H1 (cell line): ENCODE data around the gene ENTPD5. TPM values are rescaled to one million over a fixed set of nuclear protein-coding genes. Genes with fewer than 3 reads are reported as not detected.

Experiments used
- CTCF ChIA-PET: fragments of 300-600 bp; sonication (Branson Sonifier 250); formaldehyde crosslinking; loops from one replicate; lab custom pipeline; 2021; ENCODE audit not compliant: partially characterized antibody; lab: Charles Lee
- POLR2A ChIA-PET: fragments of 300-600 bp; sonication (Branson Sonifier 250); formaldehyde crosslinking; loops from one replicate; lab custom pipeline; 2021; ENCODE audit warnings: inconsistent platforms; ENCODE audit not compliant: partially characterized antibody; lab: Charles Lee
- DNase-seq, 2 experiments: peaks; one replicate each; pipeline versions ENCODE4 v3.0.0 to v3.0.0-alpha.2; 2010 to 2022; ENCODE audit warnings: low spot score in 2 of 2, low read depth in 1 of 2, mixed read lengths in 1 of 2
- FAIRE-seq: peaks from 2 replicates; lab custom pipeline; 2011; peaks lifted over from hg19 to GRCh38; lab: Jason Lieb, UNC
- H2AFZ ChIP-seq: 2 replicates; pipeline ENCODE4 v1.8.1; 2012; ENCODE audit warnings: low read length, inconsistent platforms
- H2AK5ac ChIP-seq: 2 replicates; pipeline ENCODE4 v1.6.1; 2013; ENCODE audit warnings: low read depth, low read length
- H2BK120ac ChIP-seq: replicated peaks from 2 replicates; pipeline ENCODE3; 2013; ENCODE audit warnings: low read depth, low read length, inconsistent platforms
- H2BK12ac ChIP-seq: 2 replicates; pipeline ENCODE4 v1.6.1; 2013; ENCODE audit warnings: low read depth, low read length
- H2BK15ac ChIP-seq: 2 replicates; pipeline ENCODE4 v1.6.1; 2013; ENCODE audit warnings: low read length
- H2BK20ac ChIP-seq: 2 replicates; pipeline ENCODE4 v1.6.1; 2013; ENCODE audit warnings: low read length
- H2BK5ac ChIP-seq: 2 replicates; pipeline ENCODE4 v1.6.1; 2013; ENCODE audit warnings: low read depth, low read length
- H3K14ac ChIP-seq: 2 replicates; pipeline ENCODE4 v1.6.1; 2013; ENCODE audit warnings: inconsistent platforms; ENCODE audit not compliant: insufficient read length
- H3K18ac ChIP-seq: 2 replicates; pipeline ENCODE4 v1.6.1; 2013; ENCODE audit warnings: low read length; ENCODE audit errors: extremely low read depth
- H3K23ac ChIP-seq: 2 replicates; pipeline ENCODE4 v1.6.1; 2013; ENCODE audit warnings: inconsistent platforms; ENCODE audit not compliant: insufficient read length
- H3K23me2 ChIP-seq: 2 replicates; pipeline ENCODE4 v1.6.1; 2013; ENCODE audit warnings: low read depth, low read length
- H3K27ac ChIP-seq: 2 replicates; pipeline ENCODE4 v1.6.1; 2011; ENCODE audit warnings: low read depth, low read length, inconsistent platforms
- H3K27me3 ChIP-seq, 4 experiments: replicated peaks in 1 of 4; 1 replicate in 1 of 4; 2 replicates in 3 of 4; pipeline versions ENCODE4 v1.6.1 to v1.8.1; 2011 to 2013; ENCODE audit warnings: low read length in 3 of 4, mild to moderate bottlenecking in 3 of 4, inconsistent platforms in 2 of 4, mixed read lengths in 2 of 4, moderate library complexity in 1 of 4; ENCODE audit not compliant: control insufficient read depth in 3 of 4, insufficient read depth in 3 of 4; ENCODE audit errors: extremely low read depth in 1 of 4
- H3K36me3 ChIP-seq, 4 experiments: 2 replicates each; pipeline versions ENCODE4 v1.6.1 to v1.8.1; 2011 to 2013; ENCODE audit warnings: mild to moderate bottlenecking in 4 of 4, low read length in 3 of 4, moderate library complexity in 2 of 4, control low read depth in 1 of 4, inconsistent platforms in 1 of 4; ENCODE audit not compliant: insufficient read depth in 4 of 4, control insufficient read depth in 2 of 4
- H3K4ac ChIP-seq: replicated peaks from 2 replicates; pipeline ENCODE3; 2013; ENCODE audit warnings: low read length, low read depth, mixed read lengths, inconsistent platforms; ENCODE audit not compliant: insufficient read length
- H3K4me1 ChIP-seq, 4 experiments: replicated peaks in 1 of 4; 1 replicate in 1 of 4; 2 replicates in 3 of 4; pipeline versions ENCODE4 v1.6.1 to v1.8.1; 2011 to 2013; ENCODE audit warnings: low read length in 3 of 4, inconsistent platforms in 2 of 4, mixed read lengths in 1 of 4; ENCODE audit not compliant: insufficient read depth in 4 of 4, control insufficient read depth in 3 of 4
- H3K4me2 ChIP-seq, 2 experiments: 2 replicates each; pipeline versions ENCODE4 v1.6.1 to v1.8.1; 2011 to 2013; ENCODE audit warnings: low read depth in 2 of 2, low read length in 2 of 2, control low read depth in 1 of 2, inconsistent platforms in 1 of 2, mild to moderate bottlenecking in 1 of 2; ENCODE audit not compliant: insufficient read depth in 1 of 2
- H3K4me3 ChIP-seq, 4 experiments: fragments of 200-600, 300-600 bp in 1 of 4; sonication (generic), shearing (Covaris generic), sonication (Bioruptor Twin) in 1 of 4; 2 replicates each; pipeline versions ENCODE4 v1.5.1 to v1.8.1; 2011 to 2016; ENCODE audit warnings: low read length in 4 of 4, low read depth in 3 of 4, control low read depth in 2 of 4, inconsistent platforms in 2 of 4, mild to moderate bottlenecking in 2 of 4, mixed read lengths in 1 of 4, moderate library complexity in 1 of 4; ENCODE audit not compliant: insufficient read depth in 2 of 4; ENCODE audit errors: extremely low read depth in 1 of 4
- H3K56ac ChIP-seq: replicated peaks from 2 replicates; pipeline ENCODE3; 2013; ENCODE audit warnings: low read depth, mild to moderate bottlenecking, mixed read lengths, low read length, inconsistent platforms; ENCODE audit not compliant: insufficient read length
- H3K79me1 ChIP-seq: 2 replicates; pipeline ENCODE4 v1.6.1; 2013; ENCODE audit warnings: low read depth, low read length, control low read depth
- H3K79me2 ChIP-seq, 2 experiments: 2 replicates each; pipeline versions ENCODE4 v1.6.1 to v1.8.1; 2012 to 2013; ENCODE audit warnings: low read length in 2 of 2, mild to moderate bottlenecking in 2 of 2, inconsistent platforms in 1 of 2; ENCODE audit not compliant: insufficient read depth in 2 of 2, control insufficient read depth in 1 of 2
- H3K9ac ChIP-seq, 4 experiments: replicated peaks in 1 of 4; 1 replicate in 1 of 4; 2 replicates in 3 of 4; pipeline versions ENCODE4 v1.6.1 to v1.8.1; 2011 to 2013; ENCODE audit warnings: low read depth in 3 of 4, low read length in 3 of 4, control low read depth in 2 of 4, mild to moderate bottlenecking in 2 of 4, moderate library complexity in 2 of 4, inconsistent platforms in 1 of 4; ENCODE audit errors: extremely low read depth in 1 of 4
- H3K9me3 ChIP-seq, 2 experiments: 2 replicates each; pipeline versions ENCODE4 v1.6.1 to v1.8.1; 2012 to 2013; ENCODE audit warnings: mild to moderate bottlenecking in 2 of 2, moderate library complexity in 2 of 2, control low read depth in 1 of 2, inconsistent platforms in 1 of 2, low read depth in 1 of 2, low read length in 1 of 2, mixed read lengths in 1 of 2; ENCODE audit not compliant: insufficient read depth in 2 of 2
- H4K20me1 ChIP-seq, 2 experiments: replicated peaks in 1 of 2; 2 replicates each; pipeline versions ENCODE3 to v1.8.1; 2011 to 2013; ENCODE audit warnings: inconsistent platforms in 2 of 2, low read length in 2 of 2, mild to moderate bottlenecking in 1 of 2; ENCODE audit not compliant: insufficient read depth in 2 of 2, control insufficient read depth in 1 of 2
- H4K5ac ChIP-seq: 2 replicates; pipeline ENCODE4 v1.6.1; 2013; ENCODE audit warnings: low read length, low read depth, mixed read lengths, inconsistent platforms; ENCODE audit not compliant: insufficient read length
- H4K8ac ChIP-seq: 2 replicates; pipeline ENCODE4 v1.8.0; 2013; ENCODE audit warnings: mild to moderate bottlenecking, moderate library complexity, low read length, inconsistent platforms; ENCODE audit not compliant: insufficient read depth; ENCODE audit errors: extremely low read depth
- H4K91ac ChIP-seq: replicated peaks from 2 replicates; pipeline ENCODE3; 2013; ENCODE audit warnings: low read length, mixed read lengths, inconsistent platforms; ENCODE audit not compliant: insufficient read length
- GABPA ChIP-seq: IDR thresholded peaks from 2 replicates; pipeline ENCODE4 v1.6.1; 2011; ENCODE audit warnings: mild to moderate bottlenecking, low read length, moderate library complexity, borderline replicate concordance; ENCODE audit not compliant: insufficient read depth
- JUN ChIP-seq: IDR thresholded peaks from 2 replicates; pipeline ENCODE4 v1.6.1; 2011; ENCODE audit warnings: low read depth, mild to moderate bottlenecking, improper control_type of control experiment, low read length
- MAFK ChIP-seq: IDR thresholded peaks from 2 replicates; pipeline ENCODE4 v1.6.1; 2012; ENCODE audit warnings: low read depth, mild to moderate bottlenecking, improper control_type of control experiment, low read length
- SAP30 ChIP-seq: fragments of 300-600 bp; sonication (generic); IDR thresholded peaks from 2 replicates; pipeline ENCODE4 v1.7.1; 2012; ENCODE audit warnings: low read length, moderate library complexity, mild to moderate bottlenecking, inconsistent platforms; ENCODE audit not compliant: insufficient read depth, insufficient replicate concordance
- TBP ChIP-seq: IDR thresholded peaks from 2 replicates; pipeline ENCODE4 v1.6.1; 2011; ENCODE audit warnings: low read depth, low read length, improper control_type of control experiment
- WGBS, 2 experiments: shearing (Covaris generic) in 1 of 2; methylation state at CpG; one replicate each; pipeline versions ENCODE4 v1.1.6 to v1.1.7; 2013 to 2015; ENCODE audit warnings: low lambda C conversion rate in 2 of 2, mixed read lengths in 2 of 2, inconsistent platforms in 1 of 2, low coverage in 1 of 2, missing lambda C conversion rate in 1 of 2; ENCODE audit not compliant: insufficient replicate concordance in 2 of 2, insufficient coverage in 1 of 2, insufficient read length in 1 of 2; ENCODE audit errors: extremely low coverage in 1 of 2, missing lambda C conversion rate in 1 of 2; 5-methylcytosine and 5-hydroxymethylcytosine counted together
- polyA plus RNA-seq, 7 experiments: library from polyadenylated mRNA; depleted of rRNA in 3 of 7; stranded (reverse) in 5 of 7; unstranded in 2 of 7; fragments of >200 nt in 5 of 7; fragments of 200-250 nt in 2 of 7; gene quantifications; 1 replicate in 5 of 7; 2 replicates in 1 of 7; 4 replicates in 1 of 7; pipeline versions ENCODE4 v1.2.1 to v1.2.3, GENCODE V29; 2011 to 2013; ENCODE audit warnings: missing spikeins in 2 of 7, mixed read lengths in 2 of 7
- total RNA-seq: library from RNA; stranded (reverse); fragmentation: NEBNext Ultra II Directional; extraction: Animal tissue kit (Norgen Biotek cat#: 25700); gene quantifications from 2 replicates; pipeline ENCODE4 v1.2.1, GENCODE V29; 2021

Gene ENTPD5
- total and polyA plus RNA-seq, 2 of the 8 experiments (the other 6 are each of a cell fraction or from before 2014, with no cell fraction given), result 5.0 to 6.5 TPM

- H2BK20ac ChIP-seq, result no peak overlapping the region
- H3K79me1 ChIP-seq, result no peaks in the 10 kb centered on the region
- no peaks in the 10 kb centered on the region for H3K4me1 ChIP-seq
- no peak overlapping the region for H3K27ac ChIP-seq
- no peaks in the 10 kb centered on the region for H3K36me3 ChIP-seq
- H4K20me1 ChIP-seq, result no peaks in the 10 kb centered on the region
- no peak for TF ChIP-seq MAFK
- TF ChIP-seq TBP, result no peak
- TF ChIP-seq SAP30, result no peak
- no peak for TF ChIP-seq JUN
- TF ChIP-seq GABPA, result no peak
- CTCF ChIA-PET, result interaction anchor here (1.2 kb wide), 1 partner anchor 16 kb away, joined by 3 read pairs; no protein-coding TSS in a partner anchor
- no peak overlapping the region for H3K4ac ChIP-seq
- no peak overlapping the region for H3K23ac ChIP-seq
- H3K4me3 ChIP-seq, result no peak overlapping the region
- no peak overlapping the region for H2BK120ac ChIP-seq
- H2BK12ac ChIP-seq, result no peak overlapping the region
- POLR2A ChIA-PET, result interaction anchor here (0.6 kb wide), 1 partner anchor 1141 kb away, joined by 3 read pairs; no protein-coding TSS in a partner anchor
- no peak overlapping the region for H4K5ac ChIP-seq
- H3K4me2 ChIP-seq, result no peak overlapping the region
- no peak overlapping the region for H4K8ac ChIP-seq
- no peaks in the 10 kb centered on the region for H3K79me2 ChIP-seq
- H2BK5ac ChIP-seq, result no peak overlapping the region
- no peaks in the 10 kb centered on the region for H3K23me2 ChIP-seq
- FAIRE-seq (no peak), DNase-seq (no peak)
- H3K9me3 ChIP-seq, result no peaks in the 10 kb centered on the region
- H3K56ac ChIP-seq, result no peak overlapping the region
- H3K14ac ChIP-seq, result no peak overlapping the region
- no peak overlapping the region for H3K9ac ChIP-seq
- H2BK15ac ChIP-seq, result no peak overlapping the region
- no peak overlapping the region for H2AK5ac ChIP-seq
- H4K91ac ChIP-seq, result no peak overlapping the region
- no peaks in the 10 kb centered on the region for H3K27me3 ChIP-seq
- H3K18ac ChIP-seq, result no peak overlapping the region
- no peak overlapping the region for H2AFZ ChIP-seq
- WGBS, 2 experiments, result 94% methylated on average over 3 of the region's 3 CpGs; no CpG with 5 or more reads in 1 of the 2 experiments
Measured at GRCh38 chr14:74029136-74029535, 10.0 kb upstream of the ENTPD5 start.
